Lung (tissue), 12 donors: ENCODE data around the gene POC1A. TPM values are rescaled to one million over a fixed set of nuclear protein-coding genes. Genes with fewer than 3 reads are reported as not detected.

Source experiments
- ATAC-seq: fragments of 200-7000 bp; cut with Tn5 transposase; one replicate; pipeline ENCODE4 v1.9.1; 2020; ENCODE audit warnings: moderate number of reproducible peaks; ENCODE audit not compliant: insufficient read depth, low FRiP score
- DNase-seq, 3 donors: peaks; one replicate each; pipeline ENCODE4 v3.0.0-alpha.2; 2013 to 2017
- H3K27ac ChIP-seq, 2 donors: one replicate each; pipeline ENCODE4 v1.5.1; 2013; ENCODE audit warnings: mild to moderate bottlenecking in 2 of 2, moderate library complexity in 2 of 2, control low read depth in 1 of 2, inconsistent platforms in 1 of 2, low read depth in 1 of 2, low read length in 1 of 2
- H3K27me3 ChIP-seq, 3 donors: one replicate each; pipeline ENCODE4 v1.5.1; 2013; ENCODE audit warnings: low read length in 2 of 3; ENCODE audit not compliant: control insufficient read depth in 3 of 3, insufficient read depth in 3 of 3
- H3K36me3 ChIP-seq, 4 donors: one replicate each; pipeline ENCODE4 v1.5.1; 2013; ENCODE audit warnings: low read length in 4 of 4, mild to moderate bottlenecking in 1 of 4, moderate library complexity in 1 of 4; ENCODE audit not compliant: control insufficient read depth in 4 of 4, insufficient read depth in 4 of 4
- H3K4me1 ChIP-seq, 5 donors: one replicate each; pipeline ENCODE4 v1.5.1; 2013; ENCODE audit warnings: low read length in 5 of 5, mild to moderate bottlenecking in 2 of 5, moderate library complexity in 1 of 5; ENCODE audit not compliant: control insufficient read depth in 5 of 5, insufficient read depth in 5 of 5
- H3K4me3 ChIP-seq: one replicate; pipeline ENCODE4 v1.5.1; 2013; ENCODE audit warnings: mild to moderate bottlenecking, control low read depth, moderate library complexity
- H3K9ac ChIP-seq, 2 donors: one replicate each; pipeline ENCODE4 v1.5.1; 2013; ENCODE audit warnings: low read length in 2 of 2, control low read depth in 1 of 2; ENCODE audit not compliant: insufficient read depth in 1 of 2
- H3K9me3 ChIP-seq, 4 donors: one replicate each; pipeline ENCODE4 v1.5.1; 2013; ENCODE audit warnings: low read length in 3 of 4, mild to moderate bottlenecking in 1 of 4, moderate library complexity in 1 of 4; ENCODE audit not compliant: control insufficient read depth in 4 of 4, insufficient read depth in 3 of 4
- WGBS, 2 donors: extraction: QIAGEN DNeasy Blood & Tissue Kit; methylation state at CpG; one replicate each; pipeline ENCODE4 v1.1.7; 2013; 5-methylcytosine and 5-hydroxymethylcytosine counted together
- polyA plus RNA-seq, 2 donors: library from polyadenylated mRNA; stranded (reverse); fragments of 200-250 nt; gene quantifications; one replicate each; pipeline ENCODE4 v1.2.1, GENCODE V29; 2013
- total RNA-seq, 2 donors: library from RNA; depleted of rRNA in 1 of 2; stranded (reverse); fragments of >200 nt in 1 of 2; gene quantifications; one replicate each; pipeline ENCODE4 v1.2.1, GENCODE V29; 2014 to 2021
- TF ChIP-seq, protein P1 (sequence below): IDR thresholded peaks from 2 replicates; pipeline ENCODE4 v1.5.1; 2012; ENCODE audit warnings: mild to moderate bottlenecking; ENCODE audit errors: control extremely low read depth, extremely low read depth
- donor health status: control.
- donor health status: control.
- donor health status: Bipolar disorder and iron deficiency.
- donor health status: healthy.
- donor health status: DM: yes; HTN: yes; CAD: no.

The POC1A gene
- total and polyA plus RNA-seq, 4 donors: 2.3 to 5.4 (median 4.0) TPM

DNA sequence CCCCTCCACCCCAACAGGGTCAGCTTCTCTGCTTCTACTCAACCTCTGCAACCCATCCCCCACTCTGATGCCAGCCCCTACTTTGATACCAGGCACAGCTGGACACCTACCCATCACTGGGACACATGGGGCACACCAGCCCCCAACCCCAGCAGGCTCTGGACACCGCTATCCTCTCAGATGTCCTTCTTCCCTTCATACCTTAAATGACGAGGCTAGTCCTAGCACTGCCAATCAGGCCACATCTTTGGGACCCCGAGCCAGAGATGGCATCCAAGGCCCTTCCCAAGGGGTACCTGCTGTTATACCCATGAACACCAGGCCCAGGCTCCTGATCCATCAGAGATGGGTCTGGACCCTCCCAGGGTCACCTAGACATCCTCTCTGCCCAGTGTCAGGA, 10.6 kb downstream of the POC1A start:
- WGBS, 2 donors: 95 to 97% methylated on average over 3 of the region's 3 CpGs

DNA sequence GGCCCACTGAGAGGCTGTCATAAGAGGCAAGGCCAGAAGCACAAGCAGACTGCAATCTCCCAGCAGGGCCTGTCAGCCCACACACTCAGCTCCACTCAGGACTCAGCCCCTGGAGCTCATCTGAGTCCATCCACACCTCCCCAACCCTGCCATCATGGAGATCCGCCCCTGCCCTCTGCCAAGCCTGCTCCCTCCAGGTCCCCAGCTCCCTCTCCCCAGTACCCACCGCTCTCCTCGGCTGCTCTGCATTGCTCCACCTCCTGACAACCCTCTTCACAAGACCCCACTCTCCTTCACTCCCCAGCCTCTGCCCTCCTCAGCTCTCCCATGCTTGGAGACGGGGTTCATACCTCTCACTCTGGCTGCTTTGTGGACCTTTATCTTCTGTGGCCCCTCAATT, 11.1 kb downstream of the POC1A start:
- no peak for DNase-seq
- TF ChIP-seq, protein P1, sequence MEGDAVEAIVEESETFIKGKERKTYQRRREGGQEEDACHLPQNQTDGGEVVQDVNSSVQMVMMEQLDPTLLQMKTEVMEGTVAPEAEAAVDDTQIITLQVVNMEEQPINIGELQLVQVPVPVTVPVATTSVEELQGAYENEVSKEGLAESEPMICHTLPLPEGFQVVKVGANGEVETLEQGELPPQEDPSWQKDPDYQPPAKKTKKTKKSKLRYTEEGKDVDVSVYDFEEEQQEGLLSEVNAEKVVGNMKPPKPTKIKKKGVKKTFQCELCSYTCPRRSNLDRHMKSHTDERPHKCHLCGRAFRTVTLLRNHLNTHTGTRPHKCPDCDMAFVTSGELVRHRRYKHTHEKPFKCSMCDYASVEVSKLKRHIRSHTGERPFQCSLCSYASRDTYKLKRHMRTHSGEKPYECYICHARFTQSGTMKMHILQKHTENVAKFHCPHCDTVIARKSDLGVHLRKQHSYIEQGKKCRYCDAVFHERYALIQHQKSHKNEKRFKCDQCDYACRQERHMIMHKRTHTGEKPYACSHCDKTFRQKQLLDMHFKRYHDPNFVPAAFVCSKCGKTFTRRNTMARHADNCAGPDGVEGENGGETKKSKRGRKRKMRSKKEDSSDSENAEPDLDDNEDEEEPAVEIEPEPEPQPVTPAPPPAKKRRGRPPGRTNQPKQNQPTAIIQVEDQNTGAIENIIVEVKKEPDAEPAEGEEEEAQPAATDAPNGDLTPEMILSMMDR: no peak
- WGBS, 2 donors: 97 to 100% methylated on average over 4 of the region's 4 CpGs

More for the DNA sequence above, 10.6 kb downstream of the POC1A start:
- H3K36me3 ChIP-seq: peaks cover 0 to 19% (median 3%) of the 10 kb centered on the region in 4 donors
- no peaks in the 10 kb centered on the region for H3K9me3 ChIP-seq
- H3K9ac ChIP-seq: no peak overlapping the region
- H3K4me1 ChIP-seq: peaks cover 0 to 4% (median 0%) of the 10 kb centered on the region in 5 donors
- H3K4me3 ChIP-seq: no peak overlapping the region
- ATAC-seq (no peak), DNase-seq (no peak)
- H3K27ac ChIP-seq: no peak overlapping the region
- TF ChIP-seq, protein P1: no peak
- H3K27me3 ChIP-seq: no peaks in the 10 kb centered on the region

GRCh38 chr3:52141751-52142150, 12.5 kb downstream of the POC1A start:
- ATAC-seq: no peak

More for the DNA sequence above, 11.1 kb downstream of the POC1A start:
- peaks cover 0 to 4% (median 0%) of the 10 kb centered on the region in 5 donors for H3K4me1 ChIP-seq
- H3K9ac ChIP-seq: no peak overlapping the region
- H3K27me3 ChIP-seq: no peaks in the 10 kb centered on the region
- H3K36me3 ChIP-seq: peaks cover 0 to 14% (median 3%) of the 10 kb centered on the region in 4 donors
- ATAC-seq: no peak
- H3K9me3 ChIP-seq: no peaks in the 10 kb centered on the region
- H3K4me3 ChIP-seq: no peak overlapping the region
- no peak overlapping the region for H3K27ac ChIP-seq

More at GRCh38 chr3:52141751-52142150, 12.5 kb downstream of the POC1A start:
- WGBS, 2 donors: 97 to 98% methylated on average over 7 of the region's 7 CpGs
- DNase-seq: no peak
- TF ChIP-seq, protein P1: no peak
- Histone ChIP-seq H3K4me1 (peaks cover 0 to 8% (median 0%) of the 10 kb centered on the region in 5 donors), H3K9ac (no peak overlapping the region), H3K27me3 (no peaks in the 10 kb centered on the region), H3K27ac (no peak overlapping the region), H3K4me3 (no peak overlapping the region), H3K36me3 (peaks cover 0 to 10% (median 2%) of the 10 kb centered on the region in 4 donors), H3K9me3 (no peaks in the 10 kb centered on the region)
